HepG2 (cell line): Measurements from ENCODE around the gene CRIP1. TPM values are rescaled to one million over a fixed set of nuclear protein-coding genes. Genes with fewer than 3 reads are reported as not detected.

Source experiments
- CENPX ChIP-seq: sonication (generic); formaldehyde crosslinking; IDR thresholded peaks from 2 replicates; pipeline ENCODE4 v1.9.0; 2021; ENCODE audit warnings: mild to moderate bottlenecking, missing genetic modification reagents, moderate library complexity
- DPF2 ChIP-seq: sonication (generic); formaldehyde crosslinking; IDR thresholded peaks from 2 replicates; pipeline ENCODE4 v1.4.0; 2020; ENCODE audit warnings: mild to moderate bottlenecking, low read depth, missing genetic modification reagents, borderline replicate concordance
- FOXK1 ChIP-seq: sonication (generic); formaldehyde crosslinking; IDR thresholded peaks from 2 replicates; pipeline ENCODE4 v1.4.0; 2020; ENCODE audit warnings: low read depth, missing genetic modification reagents, borderline replicate concordance
- HDAC2 ChIP-seq: sonication (generic); formaldehyde crosslinking; IDR thresholded peaks from 2 replicates; pipeline ENCODE4 v1.4.0; 2020; ENCODE audit warnings: missing genetic modification reagents
- MAFF ChIP-seq: IDR thresholded peaks from 2 replicates; pipeline ENCODE4 v1.6.1; 2011; ENCODE audit warnings: low read depth, low read length, improper control_type of control experiment
- MEIS1 ChIP-seq: sonication (generic); formaldehyde crosslinking; IDR thresholded peaks from 2 replicates; pipeline ENCODE4 v1.9.0; 2021; ENCODE audit warnings: mild to moderate bottlenecking, missing genetic modification reagents, moderate library complexity, borderline replicate concordance
- NR2F6 ChIP-seq, 2 experiments: IDR thresholded peaks; 2 replicates each; pipeline ENCODE4 v1.6.1; 2016; ENCODE audit warnings: antibody characterized with exemption in 1 of 2, mild to moderate bottlenecking in 1 of 2
- NRL ChIP-seq: sonication (generic); formaldehyde crosslinking; IDR thresholded peaks from 2 replicates; pipeline ENCODE4 v1.5.0; 2020; ENCODE audit warnings: missing genetic modification reagents, mild to moderate bottlenecking, moderate library complexity, borderline replicate concordance
- PAWR ChIP-seq: sonication (generic); formaldehyde crosslinking; IDR thresholded peaks from 2 replicates; pipeline ENCODE4 v1.4.0; 2020; ENCODE audit warnings: missing genetic modification reagents, mild to moderate bottlenecking, borderline replicate concordance
- POGZ ChIP-seq: sonication (generic); formaldehyde crosslinking; IDR thresholded peaks from 2 replicates; pipeline ENCODE4 v1.4.0; 2020; ENCODE audit warnings: mild to moderate bottlenecking, missing genetic modification reagents
- SPEN ChIP-seq: sonication (generic); formaldehyde crosslinking; IDR thresholded peaks from 2 replicates; pipeline ENCODE4 v1.5.1; 2020; ENCODE audit warnings: low read depth, mild to moderate bottlenecking, missing genetic modification reagents
- TEF ChIP-seq: sonication (generic); formaldehyde crosslinking; IDR thresholded peaks from 2 replicates; pipeline ENCODE4 v1.5.0; 2020; ENCODE audit warnings: missing genetic modification reagents
- XRCC5 ChIP-seq: fragments of 200-400 bp; formaldehyde crosslinking; optimal IDR thresholded peaks from 2 replicates; pipeline ENCODE3; 2017; ENCODE audit warnings: mild to moderate bottlenecking, low read length
- ZNF678 ChIP-seq: sonication (generic); formaldehyde crosslinking; IDR thresholded peaks from 2 replicates; pipeline ENCODE4 v1.4.0; 2020; ENCODE audit warnings: mild to moderate bottlenecking, missing genetic modification reagents
- ZNF772 ChIP-seq: sonication (generic); formaldehyde crosslinking; IDR thresholded peaks from 2 replicates; pipeline ENCODE4 v1.5.0; 2020; ENCODE audit warnings: mild to moderate bottlenecking, missing genetic modification reagents
- ZNF792 ChIP-seq: IDR thresholded peaks from 2 replicates; pipeline ENCODE4 v1.6.1; 2016
- polyA plus RNA-seq, 8 experiments: library from polyadenylated mRNA; depleted of rRNA in 3 of 8; stranded (reverse) in 7 of 8; unstranded in 1 of 8; fragments of >200 nt; fragmentation: Illumina TruSeq in 4 of 8; extraction: Trizol in 4 of 8; gene quantifications; 2 replicates each; pipeline versions ENCODE4 v1.2.1 to v1.2.3, GENCODE V29; 2011 to 2016; ENCODE audit warnings: low read depth in 4 of 8, missing spikeins in 1 of 8, mixed read lengths in 1 of 8; ENCODE audit not compliant: insufficient read depth in 1 of 8
- total RNA-seq, 5 experiments: library from RNA; depleted of rRNA; stranded (reverse); fragments of >200 nt; fragmentation: Illumina TruSeq; extraction: Trizol; gene quantifications; 2 replicates each; pipeline ENCODE4 v1.2.3, GENCODE V29; 2016; ENCODE audit warnings: low read depth in 1 of 5
- TF ChIP-seq, protein P1 (sequence below), 2 experiments: sonication (generic) in 1 of 2; formaldehyde crosslinking in 1 of 2; IDR thresholded peaks; 2 replicates each; pipeline versions ENCODE4 v1.4.0 to v1.6.1; 2016 to 2020; ENCODE audit warnings: borderline replicate concordance in 1 of 2, low read depth in 1 of 2, mild to moderate bottlenecking in 1 of 2, missing genetic modification reagents in 1 of 2
- TF ChIP-seq, protein P2 (sequence below): sonication (generic); formaldehyde crosslinking; IDR thresholded peaks from 2 replicates; pipeline ENCODE4 v1.4.0; 2020; ENCODE audit warnings: missing genetic modification reagents
- TF ChIP-seq, protein P3 (sequence below): sonication (generic); formaldehyde crosslinking; IDR thresholded peaks from 2 replicates; pipeline ENCODE4 v1.4.0; 2020; ENCODE audit warnings: mild to moderate bottlenecking, missing genetic modification reagents
- TF ChIP-seq, protein P4 (sequence below): fragments of 450-650 bp; IDR thresholded peaks from 2 replicates; pipeline ENCODE4 v1.6.1; 2017

CRIP1 gene
- total and polyA plus RNA-seq, 2 of the 13 experiments (the other 11 are each of a cell fraction or from before 2014, with no cell fraction given) = 53.9 to 59.5 TPM

DNA sequence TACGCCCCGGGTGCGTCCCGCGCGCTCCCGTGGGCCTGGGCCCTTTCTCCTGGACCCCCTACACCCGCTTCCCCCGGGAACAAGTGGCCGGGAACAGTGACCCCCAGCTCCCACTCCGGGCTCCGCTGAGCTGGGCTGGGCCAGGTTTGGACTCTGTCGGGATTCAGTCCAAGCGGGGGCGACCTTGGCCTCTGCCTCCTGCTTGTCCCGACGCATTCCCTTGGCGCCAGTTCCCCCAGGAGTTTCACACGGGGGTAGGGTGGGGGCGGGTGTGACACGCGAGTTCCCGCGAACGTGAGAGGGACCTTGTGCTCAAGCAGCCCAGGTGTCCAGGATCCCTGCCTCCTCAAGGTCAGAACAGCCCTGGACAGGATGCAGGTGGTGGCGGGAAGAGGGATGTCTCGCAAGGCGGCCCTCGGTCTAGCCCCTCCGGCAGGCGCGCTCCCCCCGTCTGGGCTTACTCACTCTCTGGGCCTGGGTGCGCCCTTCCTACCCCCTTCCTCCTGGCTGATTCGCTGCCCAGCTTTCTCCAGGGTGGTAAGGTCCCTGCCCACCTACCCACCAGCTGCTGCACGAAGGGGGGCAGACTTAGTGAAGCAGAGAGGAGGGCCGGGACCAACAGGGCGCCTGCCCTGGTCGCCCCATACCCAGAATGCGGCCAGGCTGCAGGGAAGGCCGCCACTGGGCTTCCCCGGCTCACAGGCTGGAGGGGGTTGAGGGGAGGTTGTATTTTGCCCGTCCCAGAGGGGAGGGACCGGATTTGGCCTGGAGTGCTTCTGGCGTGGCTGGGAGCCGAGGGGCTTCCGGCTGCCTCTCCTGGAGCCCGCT, 11.2 kb upstream of the CRIP1 start (continued):
- TF ChIP-seq, protein P1, sequence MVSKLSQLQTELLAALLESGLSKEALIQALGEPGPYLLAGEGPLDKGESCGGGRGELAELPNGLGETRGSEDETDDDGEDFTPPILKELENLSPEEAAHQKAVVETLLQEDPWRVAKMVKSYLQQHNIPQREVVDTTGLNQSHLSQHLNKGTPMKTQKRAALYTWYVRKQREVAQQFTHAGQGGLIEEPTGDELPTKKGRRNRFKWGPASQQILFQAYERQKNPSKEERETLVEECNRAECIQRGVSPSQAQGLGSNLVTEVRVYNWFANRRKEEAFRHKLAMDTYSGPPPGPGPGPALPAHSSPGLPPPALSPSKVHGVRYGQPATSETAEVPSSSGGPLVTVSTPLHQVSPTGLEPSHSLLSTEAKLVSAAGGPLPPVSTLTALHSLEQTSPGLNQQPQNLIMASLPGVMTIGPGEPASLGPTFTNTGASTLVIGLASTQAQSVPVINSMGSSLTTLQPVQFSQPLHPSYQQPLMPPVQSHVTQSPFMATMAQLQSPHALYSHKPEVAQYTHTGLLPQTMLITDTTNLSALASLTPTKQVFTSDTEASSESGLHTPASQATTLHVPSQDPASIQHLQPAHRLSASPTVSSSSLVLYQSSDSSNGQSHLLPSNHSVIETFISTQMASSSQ (IDR thresholded peaks at IDR 0.05; ENCODE audit: low read depth) = no peak
- TF ChIP-seq, protein P1 (CRISPR knock-in tag; IDR thresholded peaks at IDR 0.05; ENCODE audit: borderline replicate concordance) = 0 out of 2 replicates have a peak, but pooled peaks have one; percentile 30
- TF ChIP-seq NR2F6 (IDR thresholded peaks at IDR 0.05) (0 out of 2 replicates have a peak, but pooled peaks have one; percentile 43), NR2F6 (CRISPR knock-in tag; IDR thresholded peaks at IDR 0.05) (peak; percentile 65; the same call in 1 of the 2 replicates), ZNF792 (CRISPR knock-in tag) (no peak), CENPX (CRISPR knock-in tag) (no peak), NRL (CRISPR knock-in tag) (peak; percentile 54; the same call in 1 of the 2 replicates), POGZ (CRISPR knock-in tag) (no peak), DPF2 (CRISPR knock-in tag) (0 out of 2 replicates have a peak, but pooled peaks have one; percentile 52), PAWR (CRISPR knock-in tag) (no peak), FOXK1 (CRISPR knock-in tag) (no peak), ZNF772 (0 out of 2 replicates have a peak, but pooled peaks have one; percentile 30), SPEN (CRISPR knock-in tag) (0 out of 2 replicates have a peak, but pooled peaks have one; percentile 17), HDAC2 (CRISPR knock-in tag) (peak; percentile 30; the same call in 1 of the 2 replicates), MEIS1 (CRISPR knock-in tag) (0 out of 2 replicates have a peak, but pooled peaks have one; percentile 50), ZNF678 (0 out of 2 replicates have a peak, but pooled peaks have one; percentile 48), MAFF (no peak), XRCC5 (peak; percentile 12), TEF (CRISPR knock-in tag) (no peak)
- TF ChIP-seq, protein P2, sequence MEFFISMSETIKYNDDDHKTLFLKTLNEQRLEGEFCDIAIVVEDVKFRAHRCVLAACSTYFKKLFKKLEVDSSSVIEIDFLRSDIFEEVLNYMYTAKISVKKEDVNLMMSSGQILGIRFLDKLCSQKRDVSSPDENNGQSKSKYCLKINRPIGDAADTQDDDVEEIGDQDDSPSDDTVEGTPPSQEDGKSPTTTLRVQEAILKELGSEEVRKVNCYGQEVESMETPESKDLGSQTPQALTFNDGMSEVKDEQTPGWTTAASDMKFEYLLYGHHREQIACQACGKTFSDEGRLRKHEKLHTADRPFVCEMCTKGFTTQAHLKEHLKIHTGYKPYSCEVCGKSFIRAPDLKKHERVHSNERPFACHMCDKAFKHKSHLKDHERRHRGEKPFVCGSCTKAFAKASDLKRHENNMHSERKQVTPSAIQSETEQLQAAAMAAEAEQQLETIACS = peak; percentile 24; the same call in 1 of the 2 replicates
- TF ChIP-seq, protein P3, sequence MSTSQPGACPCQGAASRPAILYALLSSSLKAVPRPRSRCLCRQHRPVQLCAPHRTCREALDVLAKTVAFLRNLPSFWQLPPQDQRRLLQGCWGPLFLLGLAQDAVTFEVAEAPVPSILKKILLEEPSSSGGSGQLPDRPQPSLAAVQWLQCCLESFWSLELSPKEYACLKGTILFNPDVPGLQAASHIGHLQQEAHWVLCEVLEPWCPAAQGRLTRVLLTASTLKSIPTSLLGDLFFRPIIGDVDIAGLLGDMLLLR = no peak
- TF ChIP-seq, protein P4, sequence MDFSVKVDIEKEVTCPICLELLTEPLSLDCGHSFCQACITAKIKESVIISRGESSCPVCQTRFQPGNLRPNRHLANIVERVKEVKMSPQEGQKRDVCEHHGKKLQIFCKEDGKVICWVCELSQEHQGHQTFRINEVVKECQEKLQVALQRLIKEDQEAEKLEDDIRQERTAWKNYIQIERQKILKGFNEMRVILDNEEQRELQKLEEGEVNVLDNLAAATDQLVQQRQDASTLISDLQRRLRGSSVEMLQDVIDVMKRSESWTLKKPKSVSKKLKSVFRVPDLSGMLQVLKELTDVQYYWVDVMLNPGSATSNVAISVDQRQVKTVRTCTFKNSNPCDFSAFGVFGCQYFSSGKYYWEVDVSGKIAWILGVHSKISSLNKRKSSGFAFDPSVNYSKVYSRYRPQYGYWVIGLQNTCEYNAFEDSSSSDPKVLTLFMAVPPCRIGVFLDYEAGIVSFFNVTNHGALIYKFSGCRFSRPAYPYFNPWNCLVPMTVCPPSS = no peak
